Activated CD4-positive, alpha-beta T cell treated with anti-CD3 and anti-CD28 coated beads for 4 hours (primary cell): Measurements from ENCODE around the gene GLS.
"Not testable (repeated sequence)": the region's sequence is repeated elsewhere in the genome, so short reads cannot be mapped to it uniquely, and the experiment has no call there.

ENCODE experiments used
- DNase-seq, 2 donors: peaks; one replicate each; pipeline ENCODE4 v3.0.0-alpha.2; 2020

The GLS gene

DNA sequence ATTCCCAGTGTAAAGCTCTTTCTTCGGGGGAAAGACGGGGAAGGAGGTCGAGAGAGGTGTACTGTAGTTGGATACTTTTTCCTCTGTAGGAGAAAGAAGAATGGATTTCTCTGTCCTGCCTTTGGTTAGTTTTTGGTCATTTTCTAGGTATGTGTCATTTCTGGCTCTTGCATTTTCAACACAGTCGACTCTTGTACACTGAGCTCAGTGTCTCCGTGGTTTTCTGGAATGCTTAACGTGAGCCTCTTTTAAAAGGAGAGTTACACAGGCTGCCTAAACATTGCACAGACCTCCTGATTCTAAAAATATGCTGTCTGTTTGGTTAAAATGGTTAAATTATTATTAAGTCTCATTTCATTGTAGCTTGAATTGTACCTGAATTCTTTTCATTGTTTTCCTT is 21.8 kb upstream of the GLS start:
- DNase-seq = no peak

GRCh38 chr2:190859347-190860297 is 21.0 kb upstream of the GLS start:
- DNase-seq = no peak

DNA sequence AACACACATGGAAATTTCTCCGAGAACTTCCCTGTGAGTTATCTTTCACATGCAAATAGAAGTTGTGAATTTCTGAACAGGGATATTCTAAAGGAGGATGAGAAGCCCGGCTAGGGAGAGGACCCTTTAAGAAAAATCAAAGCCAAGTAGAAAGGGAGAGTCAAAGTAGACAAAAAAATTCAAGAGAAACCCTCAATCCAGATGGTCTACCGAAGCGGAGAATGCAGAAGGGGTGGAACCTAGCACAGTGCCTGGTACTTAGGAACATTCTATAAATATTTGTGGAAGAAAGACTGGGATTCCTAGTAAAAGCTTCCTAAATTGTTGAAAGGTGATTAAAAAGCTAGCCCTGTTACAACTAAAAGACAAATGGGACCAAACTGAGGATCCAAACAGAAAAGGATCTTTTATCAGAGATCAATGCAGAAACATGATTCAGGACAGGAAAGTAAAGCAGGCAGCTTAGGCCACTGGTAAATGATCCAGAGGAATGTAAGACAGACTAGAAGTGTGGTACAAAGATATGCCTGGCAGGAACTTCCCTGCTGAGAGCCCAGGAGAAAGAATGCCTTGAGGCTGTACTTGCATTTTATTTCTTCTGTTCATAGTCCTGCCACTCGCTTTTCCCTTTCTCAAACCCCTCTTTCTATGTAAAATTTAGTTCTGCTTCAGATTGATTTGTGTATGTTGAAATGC is 19.5 kb upstream of the GLS start:
- DNase-seq = no peak

DNA sequence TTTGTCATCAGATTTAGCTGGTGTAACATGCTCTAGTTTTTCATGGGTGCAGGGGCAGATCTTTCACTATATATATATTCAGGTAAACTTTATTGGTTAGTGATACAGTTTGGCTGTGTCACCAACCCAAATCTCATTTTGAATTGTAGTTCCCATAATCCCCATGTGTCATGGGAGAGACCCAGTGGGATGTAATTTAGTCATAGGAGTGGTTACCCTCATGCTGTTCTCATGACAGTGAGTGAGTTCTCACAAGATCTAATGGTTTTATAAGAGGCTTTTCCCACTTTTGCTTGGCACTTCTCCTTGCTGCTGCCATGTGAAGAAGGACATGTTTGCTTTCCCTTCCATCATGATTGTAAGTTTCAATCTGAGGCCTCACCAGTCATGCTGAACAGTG is 18.5 kb upstream of the GLS start:
- not testable (repeated sequence) for DNase-seq

GRCh38 chr2:190862571-190862991 is 18.0 kb upstream of the GLS start:
- DNase-seq = no peak

DNA sequence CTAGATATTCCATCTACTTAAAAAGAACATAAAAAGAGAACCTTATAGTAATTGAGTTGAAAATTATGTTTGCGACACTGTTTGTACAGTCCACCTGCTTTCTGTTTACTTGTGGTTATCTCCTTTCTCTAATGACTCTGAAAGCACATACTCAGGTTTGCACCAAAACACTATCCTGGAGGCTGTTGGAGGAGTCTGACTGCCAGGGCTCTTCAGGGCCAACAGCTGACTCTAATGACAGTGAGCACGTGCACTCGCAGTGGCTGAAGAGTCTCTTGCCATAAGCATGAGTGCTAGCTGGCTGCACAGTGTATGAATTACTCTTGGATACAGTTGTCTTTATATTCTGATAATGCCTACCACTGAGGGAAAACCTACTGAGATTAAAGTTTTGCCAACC is 16.7 kb upstream of the GLS start:
- DNase-seq = no peak

DNA sequence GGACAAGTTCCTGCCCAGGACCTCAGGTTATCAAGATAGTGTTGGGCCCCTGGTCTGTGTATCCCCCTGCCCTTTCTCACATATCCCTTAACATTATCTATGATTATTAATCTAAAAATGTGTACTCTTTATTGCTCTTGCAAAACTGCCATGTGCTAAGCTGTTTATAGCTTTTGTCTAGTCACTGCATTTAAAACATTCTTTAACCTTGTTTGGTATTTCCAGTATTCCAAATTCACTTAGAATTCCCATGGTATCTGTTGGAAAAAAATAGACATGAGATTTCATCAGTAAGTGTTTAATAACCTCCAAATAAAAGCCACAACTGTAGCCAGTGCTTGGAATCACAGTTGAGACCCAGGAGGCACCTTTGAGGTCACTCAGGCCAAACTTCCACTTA is 16.2 kb upstream of the GLS start:
- no peak for DNase-seq

GRCh38 chr2:190867212-190867611 is 13.4 kb upstream of the GLS start:
- DNase-seq = no peak

GRCh38 chr2:190867832-190868231 is 12.8 kb upstream of the GLS start:
- no peak for DNase-seq

DNA sequence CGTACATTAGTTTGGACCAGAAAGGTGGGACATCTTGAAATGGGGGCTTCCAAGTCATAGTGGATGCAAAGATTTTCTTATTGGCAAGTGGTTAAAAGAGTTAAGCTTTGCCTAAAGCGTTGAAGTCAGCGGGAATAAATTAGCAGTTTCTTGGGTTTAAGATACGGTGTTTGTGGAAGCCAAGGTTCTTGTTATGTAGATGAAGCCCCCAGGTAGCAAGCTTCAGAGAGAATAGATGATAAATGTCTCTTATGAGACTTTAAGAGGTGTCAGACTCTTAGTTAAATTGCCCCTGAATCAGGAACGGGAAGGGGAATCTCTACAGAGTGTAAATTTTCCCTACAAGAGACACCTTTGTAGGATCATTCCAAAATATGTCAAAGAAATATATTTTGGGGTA is 10.9 kb upstream of the GLS start:
- DNase-seq = no peak

DNA sequence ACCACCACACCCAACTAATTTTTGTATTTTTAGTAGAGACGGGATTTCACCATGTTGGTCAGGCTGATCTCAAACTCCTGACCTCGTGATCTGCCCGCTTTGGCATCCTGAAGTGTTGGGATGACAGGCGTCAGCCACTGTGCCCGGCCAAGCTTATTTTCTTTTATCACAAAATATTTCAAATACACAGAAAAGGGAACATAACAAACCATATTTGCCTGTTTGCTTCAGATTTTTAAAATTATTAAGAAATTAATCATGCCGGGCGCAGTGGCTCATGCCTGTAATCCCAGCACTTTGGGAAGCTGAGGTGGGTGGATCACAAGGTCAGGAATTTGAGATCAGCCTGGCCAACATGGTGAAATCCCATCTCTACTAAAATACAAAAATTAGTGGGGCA is 7.2 kb upstream of the GLS start:
- DNase-seq = not testable (repeated sequence)

DNA sequence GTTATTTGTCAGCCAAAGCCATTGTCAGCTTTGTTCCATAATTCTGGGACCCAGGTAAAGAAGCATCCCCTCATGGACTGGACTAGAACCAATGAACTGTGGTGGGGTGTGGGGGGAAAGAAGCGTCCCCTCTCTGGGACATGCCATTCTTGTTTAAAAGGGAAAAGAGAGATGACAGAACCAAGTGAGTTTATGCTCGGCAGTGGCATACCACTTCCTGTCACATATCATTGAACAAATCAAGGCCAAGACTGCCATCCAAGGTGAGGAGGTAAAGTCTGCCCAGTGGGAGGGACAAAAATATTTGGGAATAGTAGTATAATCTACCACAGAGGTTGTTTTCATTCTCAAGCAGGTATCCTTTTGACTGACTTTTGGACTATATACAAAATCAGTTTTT is 4.7 kb upstream of the GLS start:
- DNase-seq = peak in 1 of 2 donors; percentile 16

DNA sequence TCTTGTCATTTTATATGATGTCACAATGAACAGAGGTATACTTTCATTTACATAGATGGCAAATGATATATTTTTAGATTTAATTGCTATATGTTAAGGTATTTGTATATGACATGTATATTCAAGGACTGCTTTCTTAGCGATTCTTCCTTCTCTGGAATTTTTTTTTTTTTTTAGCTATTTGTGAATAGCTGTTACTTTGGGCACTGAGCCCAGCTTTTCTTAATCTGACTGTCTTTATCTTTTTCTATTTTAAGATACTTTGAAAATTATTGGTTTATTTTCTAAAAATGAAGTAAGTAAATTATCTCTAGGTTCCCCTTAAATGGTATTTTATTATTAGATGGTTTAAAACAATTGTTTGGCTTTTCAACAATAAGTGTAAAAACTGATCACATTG is 4.0 kb upstream of the GLS start:
- no peak for DNase-seq

- no peak for DNase-seq
Observed at GRCh38 chr2:190877436-190877835, 3.2 kb upstream of the GLS start.

DNA sequence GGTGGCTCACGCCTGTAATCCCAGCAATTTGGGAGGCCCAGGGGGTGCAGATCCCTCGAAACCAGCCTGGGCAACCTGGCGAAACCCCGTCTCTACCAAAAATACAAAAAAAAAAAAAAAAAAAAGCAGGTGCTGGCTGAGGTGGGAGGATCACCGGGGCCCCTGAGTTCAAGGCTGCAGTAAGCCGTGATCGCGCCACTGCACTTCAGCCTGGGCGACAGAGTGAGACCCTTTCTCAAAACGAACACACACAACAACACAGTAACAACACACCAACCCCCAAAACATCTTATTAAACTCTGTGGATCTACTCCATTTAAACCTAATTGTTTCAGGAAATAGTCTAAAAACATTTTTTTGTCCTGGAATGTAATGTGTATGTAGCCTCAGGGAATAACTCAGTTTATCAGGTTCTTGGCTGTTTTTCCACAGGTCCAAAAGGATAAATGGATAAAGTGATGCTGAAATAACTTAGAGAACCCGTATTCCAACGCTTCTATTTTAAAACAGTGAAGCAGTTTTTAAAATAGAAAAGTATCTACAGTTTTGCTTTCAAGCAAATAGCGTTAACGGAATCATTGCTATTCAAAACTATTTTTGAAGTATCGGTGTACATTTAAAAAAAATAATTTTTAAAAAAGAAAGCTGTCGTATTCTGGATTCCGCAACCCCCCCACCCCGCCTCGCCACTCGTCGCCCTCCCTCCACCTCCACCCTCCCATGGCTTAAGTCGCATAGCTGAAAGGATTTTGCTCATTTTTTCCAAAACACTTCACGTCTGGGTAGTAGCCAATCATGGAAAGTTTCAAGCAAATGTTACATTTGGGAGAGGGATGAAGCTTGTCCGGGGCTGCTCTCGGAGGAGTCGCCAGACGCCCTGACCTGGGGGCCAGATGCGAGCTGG is 895 bp upstream of the GLS start:
- peak; percentile 58 to 68 for DNase-seq

DNA sequence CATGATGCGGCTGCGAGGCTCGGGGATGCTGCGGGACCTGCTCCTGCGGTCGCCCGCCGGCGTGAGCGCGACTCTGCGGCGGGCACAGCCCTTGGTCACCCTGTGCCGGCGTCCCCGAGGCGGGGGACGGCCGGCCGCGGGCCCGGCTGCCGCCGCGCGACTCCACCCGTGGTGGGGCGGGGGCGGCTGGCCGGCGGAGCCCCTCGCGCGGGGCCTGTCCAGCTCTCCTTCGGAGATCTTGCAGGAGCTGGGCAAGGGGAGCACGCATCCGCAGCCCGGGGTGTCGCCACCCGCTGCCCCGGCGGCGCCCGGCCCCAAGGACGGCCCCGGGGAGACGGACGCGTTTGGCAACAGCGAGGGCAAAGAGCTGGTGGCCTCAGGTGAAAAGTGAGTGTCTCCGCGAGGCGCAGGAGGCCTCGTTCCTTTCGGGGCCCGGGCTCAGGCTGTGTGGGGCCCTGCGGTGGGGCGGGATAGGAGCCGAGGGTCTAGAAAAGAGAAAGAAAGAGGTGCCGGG is 520 bp downstream of the GLS start:
- DNase-seq = no peak

- peak; percentile 61 to 77 for DNase-seq
Observed at GRCh38 chr2:190881598-190882410, 1.2 kb downstream of the GLS start.

DNA sequence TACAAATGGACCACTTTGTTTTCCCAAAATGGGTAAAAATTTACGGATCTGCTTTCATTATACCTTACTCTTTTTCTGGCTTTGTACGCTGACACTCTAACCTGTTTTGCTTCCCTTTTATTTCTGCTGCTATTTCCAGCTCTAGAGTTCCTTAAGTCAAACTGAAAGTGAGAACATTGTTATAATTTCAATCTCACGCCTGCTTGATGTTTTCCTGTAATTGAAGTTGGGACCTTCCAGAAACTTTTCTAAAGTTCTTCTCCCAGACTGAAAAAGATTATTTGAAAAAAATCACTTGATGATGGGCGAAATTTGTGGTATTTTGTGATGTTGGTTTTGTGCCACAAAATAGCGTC is 1.8 kb downstream of the GLS start:
- DNase-seq = no peak

- DNase-seq = no peak
Observed at GRCh38 chr2:190882856-190883582, 2.4 kb downstream of the GLS start.

- not testable (repeated sequence) for DNase-seq
Observed at GRCh38 chr2:190885844-190886243, 5.2 kb downstream of the GLS start.

DNA sequence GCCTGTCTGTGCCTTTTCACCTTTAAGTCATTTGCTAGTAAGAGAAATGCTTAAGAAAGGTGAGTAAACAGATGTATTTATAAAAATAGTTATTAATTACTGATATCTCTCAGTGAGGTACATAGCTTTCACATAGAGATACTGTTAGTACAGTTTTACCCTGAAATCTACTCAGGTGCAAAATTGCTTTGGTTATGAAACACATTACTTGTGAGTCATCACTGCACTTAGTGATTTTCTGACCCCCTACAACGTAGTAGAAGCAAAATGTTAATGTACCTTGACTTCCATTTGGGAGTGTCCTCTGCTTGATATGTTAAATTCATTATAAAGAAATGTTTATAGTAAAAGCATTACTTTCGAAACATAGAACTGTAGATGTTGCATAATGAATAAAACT is 6.5 kb downstream of the GLS start:
- no peak for DNase-seq
